GM12878 (cell line): ENCODE results near the gene SUCNR1. TPM values are rescaled to one million over a fixed set of nuclear protein-coding genes. Genes with fewer than 3 reads are reported as not detected.

Experiments
- ATAC-seq: fragments of 200-7000 bp; cut with Tn5 transposase; 3 replicates; pipeline ENCODE4 v1.9.1; 2020; ENCODE audit warnings: mild to moderate bottlenecking, moderate library complexity
- BruUV-seq: library from RNA; stranded (reverse); fragments of 400-500 nt; replicated peaks from 2 replicates; lab custom pipeline; 2021; lab: Mats Ljungman, UMichigan
- CTCF ChIA-PET: fragments of 300-600 bp; sonication (Branson Sonifier 250); formaldehyde crosslinking; extraction: SDS; loops from one replicate; lab custom pipeline; 2021; ENCODE audit warnings: inconsistent platforms; lab: Yijun Ruan, JAX
- POLR2A ChIA-PET: fragments of 350-600 bp; formaldehyde crosslinking; extraction: SDS; loops from one replicate; lab custom pipeline; 2021; ENCODE audit warnings: inconsistent platforms; lab: Charles Lee
- RAD21 ChIA-PET: fragments of 300-600 bp; sonication (Branson Sonifier 250); formaldehyde crosslinking; loops from one replicate; lab custom pipeline; 2023; ENCODE audit warnings: antibody characterized with exemption; ENCODE audit not compliant: unreplicated experiment; lab: Charles Lee
- SMC1A ChIA-PET: fragments of 300-600 bp; sonication (Branson Sonifier 250); formaldehyde crosslinking; loops from one replicate; lab custom pipeline; 2023; ENCODE audit not compliant: unreplicated experiment, uncharacterized antibody; lab: Charles Lee
- DNase-seq: peaks from one replicate; pipeline ENCODE4 v3.0.0-alpha.2; 2011; ENCODE audit warnings: low read depth, low spot score
- FAIRE-seq: peaks from 3 replicates; lab custom pipeline; 2011; peaks lifted over from hg19 to GRCh38; lab: Jason Lieb, UNC
- H2AFZ ChIP-seq: 2 replicates; pipeline ENCODE4 v1.6.0; 2011; ENCODE audit warnings: low read depth, low read length, control low read depth; ENCODE audit not compliant: control insufficient read depth
- H3K27ac ChIP-seq: 2 replicates; pipeline ENCODE4 v1.5.1; 2011; ENCODE audit warnings: control low read depth; ENCODE audit not compliant: control insufficient read depth, insufficient read depth
- H3K27me3 ChIP-seq, 2 experiments: replicated peaks in 1 of 2; 2 replicates each; pipeline versions ENCODE4 v1.6.0 to v1.6.1; 2011; ENCODE audit warnings: low read length in 1 of 2; ENCODE audit not compliant: control insufficient read depth in 2 of 2, insufficient read depth in 2 of 2
- H3K36me3 ChIP-seq, 2 experiments: 2 replicates each; pipeline ENCODE4 v1.5.1; 2011; ENCODE audit warnings: low read length in 1 of 2; ENCODE audit not compliant: control insufficient read depth in 2 of 2, insufficient read depth in 2 of 2
- H3K4me1 ChIP-seq: 2 replicates; pipeline ENCODE4 v1.6.1; 2011; ENCODE audit warnings: mild to moderate bottlenecking, low read length, moderate library complexity, mixed read lengths; ENCODE audit not compliant: control insufficient read depth, insufficient read depth
- H3K4me2 ChIP-seq: 2 replicates; pipeline ENCODE4 v1.6.0; 2011; ENCODE audit warnings: control low read depth; ENCODE audit not compliant: control insufficient read depth, insufficient read depth
- H3K4me3 ChIP-seq: fragments of 200-600 bp; sonication (generic); 2 replicates; pipeline ENCODE4 v1.5.1; 2016
- H3K79me2 ChIP-seq: 2 replicates; pipeline ENCODE4 v1.6.0; 2011; ENCODE audit warnings: low read length; ENCODE audit not compliant: control insufficient read depth, insufficient read depth
- H3K9ac ChIP-seq: 2 replicates; pipeline ENCODE4 v1.8.0; 2011; ENCODE audit warnings: low read length, control low read depth, mixed read lengths; ENCODE audit not compliant: control insufficient read depth, insufficient read depth
- H3K9me3 ChIP-seq: replicated peaks from 3 replicates; pipeline ENCODE4 v1.5.1; 2011; ENCODE audit warnings: mild to moderate bottlenecking, low read length; ENCODE audit not compliant: control insufficient read depth, insufficient read depth
- H4K20me1 ChIP-seq: 2 replicates; pipeline ENCODE4 v1.6.0; 2011; ENCODE audit not compliant: control insufficient read depth, insufficient read depth
- BMI1 ChIP-seq: fragments of 450-650 bp; IDR thresholded peaks from 2 replicates; pipeline ENCODE4 v1.6.1; 2016; ENCODE audit warnings: mild to moderate bottlenecking, moderate library complexity, borderline replicate concordance
- CBX3 ChIP-seq: fragments of 200-600 bp; sonication (generic); IDR thresholded peaks from 2 replicates; pipeline ENCODE4 v1.6.1; 2016; ENCODE audit warnings: low read depth, borderline replicate concordance
- CREB1 ChIP-seq: IDR thresholded peaks from 2 replicates; pipeline ENCODE4 v1.6.1; 2012; ENCODE audit warnings: low read depth, mild to moderate bottlenecking, inconsistent platforms
- DPF2 ChIP-seq: fragments of 450-650 bp; IDR thresholded peaks from 2 replicates; pipeline ENCODE4 v1.6.1; 2017; ENCODE audit warnings: mild to moderate bottlenecking
- EP300 ChIP-seq, 2 experiments: fragments of 150-350 bp in 1 of 2; IDR thresholded peaks; 2 replicates each; pipeline ENCODE4 v1.6.1; 2011 to 2012; ENCODE audit warnings: low read depth in 2 of 2, low read length in 2 of 2, borderline replicate concordance in 1 of 2, improper control_type of control experiment in 1 of 2, inconsistent platforms in 1 of 2; ENCODE audit not compliant: control insufficient read depth in 1 of 2
- NBN ChIP-seq: fragments of 450-650 bp; IDR thresholded peaks from 2 replicates; pipeline ENCODE4 v1.6.1; 2016
- TCF3 ChIP-seq: IDR thresholded peaks from 2 replicates; pipeline ENCODE4 v1.6.1; 2012; ENCODE audit warnings: low read depth, mild to moderate bottlenecking, low read length, borderline replicate concordance; ENCODE audit not compliant: insufficient read depth
- ZNF207 ChIP-seq: fragments of 450-650 bp; IDR thresholded peaks from 2 replicates; pipeline ENCODE4 v1.6.1; 2014; ENCODE audit warnings: antibody characterized with exemption, mild to moderate bottlenecking, borderline replicate concordance
- ZSCAN29 ChIP-seq: fragments of 450-650 bp; IDR thresholded peaks from 2 replicates; pipeline ENCODE4 v1.6.1; 2017; ENCODE audit warnings: mild to moderate bottlenecking, moderate library complexity
- WGBS: methylation state at CpG from one replicate; pipeline ENCODE4 v1.1.6; 2016; ENCODE audit warnings: low lambda C conversion rate; ENCODE audit not compliant: insufficient replicate concordance, insufficient coverage; ENCODE audit errors: missing lambda C conversion rate; 5-methylcytosine and 5-hydroxymethylcytosine counted together
- in situ Hi-C: fragments of 300-500 bp; cut with MboI; formaldehyde crosslinking; loops from 9 replicates; pipeline ENCODE4 v1.14.3; 2018; ENCODE audit warnings: mixed read lengths
- intact Hi-C: fragments of 100-400 bp; cut with micrococcal nuclease; formaldehyde crosslinking; loops from one replicate; pipeline ENCODE4 v1.14.2; 2022; ENCODE audit not compliant: unreplicated experiment
- polyA plus RNA-seq, 11 experiments: library from polyadenylated mRNA; depleted of rRNA in 4 of 11; unstranded in 6 of 11; stranded (reverse) in 5 of 11; fragments of >200 nt; fragmentation: Nextera tagmentation in 4 of 11; fragmentation: Illumina TruSeq in 1 of 11; extraction: Ambion mirVana in 4 of 11; extraction: Trizol in 1 of 11; gene quantifications; 1 replicate in 1 of 11; 2 replicates in 10 of 11; pipeline versions ENCODE4 v1.2.1 to v1.2.3, GENCODE V29; 2011 to 2016; ENCODE audit warnings: inconsistent platforms in 2 of 11, missing spikeins in 2 of 11, low read depth in 1 of 11
- total RNA-seq, 4 experiments: library from RNA; depleted of rRNA in 3 of 4; stranded (reverse); fragments of >200 nt in 3 of 4; fragmentation: Illumina TruSeq in 1 of 4; extraction: Trizol in 1 of 4; gene quantifications; 2 replicates each; pipeline versions ENCODE4 v1.2.1 to v1.2.3, GENCODE V29; 2013 to 2021
- TF ChIP-seq, protein P1 (sequence below): fragments of 150-350 bp; IDR thresholded peaks from 2 replicates; pipeline ENCODE4 v1.6.1; 2016; ENCODE audit warnings: low read depth, low read length
- TF ChIP-seq, protein P2 (sequence below): fragments of 450-650 bp; formaldehyde crosslinking; IDR thresholded peaks from 2 replicates; pipeline ENCODE4 v1.4.0; 2020; ENCODE audit warnings: mild to moderate bottlenecking, moderate library complexity
- TF ChIP-seq, protein P3 (sequence below): IDR thresholded peaks from 2 replicates; pipeline ENCODE4 v1.6.1; 2012; ENCODE audit warnings: mild to moderate bottlenecking, low read depth, low read length

The SUCNR1 gene
- total and polyA plus RNA-seq, 10 of the 15 experiments (the other 5 are each of a cell fraction or from before 2014, with no cell fraction given), result 0.03 to 0.12 (median 0.07) TPM; not detected in 4

DNA sequence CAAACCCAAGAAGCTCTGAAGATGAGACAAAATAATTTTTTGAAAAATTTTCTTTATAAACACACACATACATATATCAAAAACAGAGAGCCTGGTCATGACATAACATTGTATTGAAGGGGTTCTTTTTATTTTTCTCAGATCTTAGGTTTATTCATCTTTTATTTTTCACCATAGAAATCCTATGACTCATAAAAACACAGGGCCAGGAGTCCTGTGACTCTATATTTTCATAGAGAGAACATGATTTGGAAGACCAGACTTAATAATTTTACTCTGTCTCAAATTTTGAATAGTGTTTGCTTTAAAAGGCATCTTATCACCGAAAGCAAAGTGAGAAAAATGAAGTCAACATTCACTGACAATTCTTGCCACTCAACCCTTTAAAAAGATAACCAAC, 57.7 kb downstream of the SUCNR1 start (continued):
- TF ChIP-seq NBN, result no peak
- TF ChIP-seq CREB1, result no peak
- TF ChIP-seq BMI1, result no peak

DNA sequence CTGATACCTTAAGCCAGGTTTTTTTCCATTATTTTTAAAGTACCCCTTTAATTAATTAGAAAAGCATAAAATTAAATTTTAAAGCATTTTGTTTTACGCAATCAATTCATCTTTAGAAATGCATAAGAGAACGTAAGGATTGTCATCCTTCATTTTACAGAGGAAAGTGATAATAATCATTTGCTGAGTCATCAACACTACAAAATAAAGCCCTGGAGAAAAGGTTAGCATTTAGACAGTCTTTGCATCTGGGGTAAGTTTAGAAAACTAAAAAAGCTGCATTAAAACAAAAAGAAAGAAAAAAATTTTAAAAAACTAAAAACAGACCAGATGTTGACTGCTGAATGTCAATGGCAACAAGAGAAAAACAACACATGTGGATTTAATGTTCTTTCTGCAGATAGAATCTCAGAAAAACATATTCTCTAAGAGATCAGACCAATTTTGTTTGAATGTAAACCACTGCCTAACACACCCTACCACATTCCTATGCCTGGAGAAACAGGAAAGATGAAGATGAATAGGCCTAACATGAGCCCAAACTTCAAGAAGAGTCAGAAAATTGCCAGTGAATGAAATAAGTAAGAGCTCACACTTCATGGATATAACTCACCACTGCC, 59.9 kb downstream of the SUCNR1 start:
- no TSS peak for BruUV-seq
- intact Hi-C loops (no loop called here), in situ Hi-C loops (no loop called here)
- DNase-seq, result no peak
- no peak for FAIRE-seq
- Histone ChIP-seq H3K36me3 (no peaks in the 10 kb centered on the region), H3K4me1 (no peaks in the 10 kb centered on the region), H3K4me2 (no peak overlapping the region), H3K9me3 (no peaks in the 10 kb centered on the region), H4K20me1 (no peaks in the 10 kb centered on the region), H3K27ac (no peak overlapping the region), H3K79me2 (no peaks in the 10 kb centered on the region), H2AFZ (no peak overlapping the region), H3K9ac (no peak overlapping the region), H3K27me3 (peaks cover 0 to 4% of the 10 kb centered on the region in 2 experiments; a peak in 1 of 4 replicates), H3K4me3 (no peak overlapping the region)
- POLR2A ChIA-PET, result no interaction called here
- no peak for ATAC-seq
- RAD21 ChIA-PET, result no interaction called here
- CTCF ChIA-PET, result no interaction called here
- SMC1A ChIA-PET, result no interaction called here
- 93% methylated on average over 2 of the region's 2 CpGs for WGBS
- TF ChIP-seq CBX3, result no peak
- TF ChIP-seq, protein P1, sequence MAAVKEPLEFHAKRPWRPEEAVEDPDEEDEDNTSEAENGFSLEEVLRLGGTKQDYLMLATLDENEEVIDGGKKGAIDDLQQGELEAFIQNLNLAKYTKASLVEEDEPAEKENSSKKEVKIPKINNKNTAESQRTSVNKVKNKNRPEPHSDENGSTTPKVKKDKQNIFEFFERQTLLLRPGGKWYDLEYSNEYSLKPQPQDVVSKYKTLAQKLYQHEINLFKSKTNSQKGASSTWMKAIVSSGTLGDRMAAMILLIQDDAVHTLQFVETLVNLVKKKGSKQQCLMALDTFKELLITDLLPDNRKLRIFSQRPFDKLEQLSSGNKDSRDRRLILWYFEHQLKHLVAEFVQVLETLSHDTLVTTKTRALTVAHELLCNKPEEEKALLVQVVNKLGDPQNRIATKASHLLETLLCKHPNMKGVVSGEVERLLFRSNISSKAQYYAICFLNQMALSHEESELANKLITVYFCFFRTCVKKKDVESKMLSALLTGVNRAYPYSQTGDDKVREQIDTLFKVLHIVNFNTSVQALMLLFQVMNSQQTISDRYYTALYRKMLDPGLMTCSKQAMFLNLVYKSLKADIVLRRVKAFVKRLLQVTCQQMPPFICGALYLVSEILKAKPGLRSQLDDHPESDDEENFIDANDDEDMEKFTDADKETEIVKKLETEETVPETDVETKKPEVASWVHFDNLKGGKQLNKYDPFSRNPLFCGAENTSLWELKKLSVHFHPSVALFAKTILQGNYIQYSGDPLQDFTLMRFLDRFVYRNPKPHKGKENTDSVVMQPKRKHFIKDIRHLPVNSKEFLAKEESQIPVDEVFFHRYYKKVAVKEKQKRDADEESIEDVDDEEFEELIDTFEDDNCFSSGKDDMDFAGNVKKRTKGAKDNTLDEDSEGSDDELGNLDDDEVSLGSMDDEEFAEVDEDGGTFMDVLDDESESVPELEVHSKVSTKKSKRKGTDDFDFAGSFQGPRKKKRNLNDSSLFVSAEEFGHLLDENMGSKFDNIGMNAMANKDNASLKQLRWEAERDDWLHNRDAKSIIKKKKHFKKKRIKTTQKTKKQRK, result no peak
- no peak for TF ChIP-seq EP300 (IDR thresholded peaks at IDR 0.05; ENCODE audit: borderline replicate concordance in 1 of 2, control insufficient read depth in 1 of 2, low read depth in 2 of 2, low read length in 2 of 2)
- no peak for TF ChIP-seq ZSCAN29
- no peak for TF ChIP-seq ZNF207
- TF ChIP-seq, protein P2, sequence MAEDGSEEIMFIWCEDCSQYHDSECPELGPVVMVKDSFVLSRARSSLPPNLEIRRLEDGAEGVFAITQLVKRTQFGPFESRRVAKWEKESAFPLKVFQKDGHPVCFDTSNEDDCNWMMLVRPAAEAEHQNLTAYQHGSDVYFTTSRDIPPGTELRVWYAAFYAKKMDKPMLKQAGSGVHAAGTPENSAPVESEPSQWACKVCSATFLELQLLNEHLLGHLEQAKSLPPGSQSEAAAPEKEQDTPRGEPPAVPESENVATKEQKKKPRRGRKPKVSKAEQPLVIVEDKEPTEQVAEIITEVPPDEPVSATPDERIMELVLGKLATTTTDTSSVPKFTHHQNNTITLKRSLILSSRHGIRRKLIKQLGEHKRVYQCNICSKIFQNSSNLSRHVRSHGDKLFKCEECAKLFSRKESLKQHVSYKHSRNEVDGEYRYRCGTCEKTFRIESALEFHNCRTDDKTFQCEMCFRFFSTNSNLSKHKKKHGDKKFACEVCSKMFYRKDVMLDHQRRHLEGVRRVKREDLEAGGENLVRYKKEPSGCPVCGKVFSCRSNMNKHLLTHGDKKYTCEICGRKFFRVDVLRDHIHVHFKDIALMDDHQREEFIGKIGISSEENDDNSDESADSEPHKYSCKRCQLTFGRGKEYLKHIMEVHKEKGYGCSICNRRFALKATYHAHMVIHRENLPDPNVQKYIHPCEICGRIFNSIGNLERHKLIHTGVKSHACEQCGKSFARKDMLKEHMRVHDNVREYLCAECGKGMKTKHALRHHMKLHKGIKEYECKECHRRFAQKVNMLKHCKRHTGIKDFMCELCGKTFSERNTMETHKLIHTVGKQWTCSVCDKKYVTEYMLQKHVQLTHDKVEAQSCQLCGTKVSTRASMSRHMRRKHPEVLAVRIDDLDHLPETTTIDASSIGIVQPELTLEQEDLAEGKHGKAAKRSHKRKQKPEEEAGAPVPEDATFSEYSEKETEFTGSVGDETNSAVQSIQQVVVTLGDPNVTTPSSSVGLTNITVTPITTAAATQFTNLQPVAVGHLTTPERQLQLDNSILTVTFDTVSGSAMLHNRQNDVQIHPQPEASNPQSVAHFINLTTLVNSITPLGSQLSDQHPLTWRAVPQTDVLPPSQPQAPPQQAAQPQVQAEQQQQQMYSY (CRISPR knock-in tag), result no peak
- TF ChIP-seq, protein P3, sequence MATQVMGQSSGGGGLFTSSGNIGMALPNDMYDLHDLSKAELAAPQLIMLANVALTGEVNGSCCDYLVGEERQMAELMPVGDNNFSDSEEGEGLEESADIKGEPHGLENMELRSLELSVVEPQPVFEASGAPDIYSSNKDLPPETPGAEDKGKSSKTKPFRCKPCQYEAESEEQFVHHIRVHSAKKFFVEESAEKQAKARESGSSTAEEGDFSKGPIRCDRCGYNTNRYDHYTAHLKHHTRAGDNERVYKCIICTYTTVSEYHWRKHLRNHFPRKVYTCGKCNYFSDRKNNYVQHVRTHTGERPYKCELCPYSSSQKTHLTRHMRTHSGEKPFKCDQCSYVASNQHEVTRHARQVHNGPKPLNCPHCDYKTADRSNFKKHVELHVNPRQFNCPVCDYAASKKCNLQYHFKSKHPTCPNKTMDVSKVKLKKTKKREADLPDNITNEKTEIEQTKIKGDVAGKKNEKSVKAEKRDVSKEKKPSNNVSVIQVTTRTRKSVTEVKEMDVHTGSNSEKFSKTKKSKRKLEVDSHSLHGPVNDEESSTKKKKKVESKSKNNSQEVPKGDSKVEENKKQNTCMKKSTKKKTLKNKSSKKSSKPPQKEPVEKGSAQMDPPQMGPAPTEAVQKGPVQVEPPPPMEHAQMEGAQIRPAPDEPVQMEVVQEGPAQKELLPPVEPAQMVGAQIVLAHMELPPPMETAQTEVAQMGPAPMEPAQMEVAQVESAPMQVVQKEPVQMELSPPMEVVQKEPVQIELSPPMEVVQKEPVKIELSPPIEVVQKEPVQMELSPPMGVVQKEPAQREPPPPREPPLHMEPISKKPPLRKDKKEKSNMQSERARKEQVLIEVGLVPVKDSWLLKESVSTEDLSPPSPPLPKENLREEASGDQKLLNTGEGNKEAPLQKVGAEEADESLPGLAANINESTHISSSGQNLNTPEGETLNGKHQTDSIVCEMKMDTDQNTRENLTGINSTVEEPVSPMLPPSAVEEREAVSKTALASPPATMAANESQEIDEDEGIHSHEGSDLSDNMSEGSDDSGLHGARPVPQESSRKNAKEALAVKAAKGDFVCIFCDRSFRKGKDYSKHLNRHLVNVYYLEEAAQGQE, result no peak
- no peak for TF ChIP-seq TCF3
- TF ChIP-seq DPF2, result no peak
